Measurements from ENCODE around the gene MBTPS1.

Gene MBTPS1

DNA sequence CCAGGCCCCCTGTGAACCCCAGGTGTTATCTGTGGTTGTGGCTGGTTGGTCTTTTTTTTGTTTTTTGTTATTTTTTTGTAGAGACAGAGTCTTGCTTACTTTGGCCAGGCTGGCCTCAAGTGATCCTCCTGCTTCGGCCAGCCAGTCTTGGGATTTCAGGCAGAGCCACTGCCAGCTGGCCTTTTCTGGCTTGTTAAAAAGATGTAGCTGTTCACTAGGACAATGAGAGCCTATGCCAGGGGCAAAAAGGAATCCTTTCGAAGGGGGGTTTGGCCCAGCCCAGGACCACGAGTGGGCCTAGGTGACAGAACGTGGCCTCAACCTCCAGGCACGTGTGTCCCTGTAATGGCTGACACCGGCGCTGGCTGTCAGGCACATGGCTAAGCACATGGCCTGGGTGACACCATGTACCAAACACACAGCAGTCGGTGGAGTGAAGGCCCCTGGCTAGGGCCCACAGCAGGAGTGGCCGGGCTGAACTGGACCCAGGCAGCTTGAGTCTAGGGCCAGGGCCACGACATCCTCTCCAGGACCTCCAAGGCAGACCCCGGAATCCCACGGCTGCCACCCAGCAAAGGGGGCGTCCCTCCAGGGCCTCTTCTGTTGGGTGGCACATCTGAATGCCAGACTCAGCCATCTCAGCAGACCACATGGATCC is 67.2 kb downstream of the MBTPS1 start:
- DNase-seq: no peak

DNA sequence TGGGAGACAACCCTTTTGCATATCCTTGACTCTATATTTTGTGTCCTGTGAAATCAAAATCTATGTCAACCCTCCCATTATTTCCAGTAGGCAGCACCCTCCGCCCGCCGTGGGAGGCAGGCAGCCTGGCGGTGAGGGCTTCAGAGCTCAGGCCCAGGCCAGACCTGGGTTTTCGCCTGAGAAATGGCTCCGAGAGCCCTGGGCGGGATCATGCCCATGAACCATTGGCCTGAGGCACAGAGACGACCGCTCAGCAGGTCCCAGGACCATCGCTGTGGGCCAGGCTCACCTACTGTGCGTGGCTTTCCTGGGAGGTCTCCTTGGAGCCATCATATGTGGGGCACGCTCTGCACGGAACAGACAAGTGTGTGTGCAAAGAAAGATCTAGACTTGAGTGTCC is 67.9 kb downstream of the MBTPS1 start:
- no peak for DNase-seq

GRCh38 chr16:84048270-84048669 is 68.5 kb downstream of the MBTPS1 start:
- no peak for DNase-seq

DNA sequence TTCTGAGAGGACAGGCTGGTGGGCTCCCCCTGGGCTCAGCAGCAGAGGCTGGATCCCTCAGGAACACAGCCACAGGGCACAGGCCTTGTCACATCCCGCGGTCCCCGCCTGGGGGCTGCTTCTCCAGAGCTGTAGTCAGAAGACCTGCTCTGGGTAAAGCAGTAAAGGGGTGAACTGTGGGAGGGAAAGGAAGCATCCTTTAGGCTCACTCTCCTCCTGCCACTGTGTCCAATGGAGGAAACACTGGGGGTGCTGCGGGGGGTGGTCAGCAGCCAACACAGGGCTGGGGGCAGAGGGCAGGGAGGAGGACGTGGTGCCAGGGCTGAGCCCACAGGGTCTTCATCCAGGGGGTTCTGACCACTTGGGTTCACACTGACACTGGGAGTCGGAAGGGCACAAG is 69.1 kb downstream of the MBTPS1 start:
- no peak for DNase-seq

- no peak for DNase-seq
Measured at GRCh38 chr16:84047206-84047605, 69.5 kb downstream of the MBTPS1 start.

GRCh38 chr16:84045818-84046470 is 70.8 kb downstream of the MBTPS1 start:
- DNase-seq: no peak

DNA sequence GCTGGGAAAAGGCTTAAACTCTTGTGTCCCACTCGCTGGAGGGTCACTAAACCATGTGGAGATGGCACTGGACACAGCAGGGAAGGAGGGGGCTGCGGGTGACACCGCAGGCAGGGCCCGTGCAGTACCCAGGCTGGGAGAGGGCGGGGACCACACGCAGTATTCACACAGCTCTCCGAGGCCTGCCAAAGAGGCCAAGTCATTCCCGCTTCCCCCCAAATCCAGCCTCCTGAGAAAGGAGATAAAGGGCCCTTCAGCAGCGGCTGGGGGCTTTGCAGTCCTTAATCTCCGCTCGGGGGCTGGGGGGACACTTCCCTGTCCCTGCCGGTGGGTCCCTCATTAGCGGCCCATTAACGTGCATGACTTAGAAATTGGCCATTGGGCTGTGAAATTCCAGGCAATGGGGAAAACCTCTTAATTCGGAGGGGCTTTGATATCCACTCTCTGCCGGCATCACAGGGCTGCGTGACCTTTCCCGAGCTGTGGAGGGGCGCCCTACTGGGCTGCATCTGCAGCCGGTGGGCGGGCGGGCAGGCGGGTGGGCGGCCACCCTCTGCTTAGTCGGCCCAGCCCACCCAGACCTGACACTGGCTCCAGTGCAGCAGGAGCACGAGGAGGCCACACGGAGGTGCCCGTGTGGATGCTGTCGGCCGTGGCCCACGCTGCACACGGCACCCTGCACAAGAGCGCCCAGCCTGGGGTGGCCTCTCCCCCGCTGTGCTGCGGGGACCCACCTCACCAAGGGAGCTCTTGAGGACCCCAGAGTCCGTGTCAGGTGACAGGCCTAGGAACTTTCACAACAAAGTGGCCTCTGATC is 71.5 kb downstream of the MBTPS1 start:
- no peak for DNase-seq

- no peak for DNase-seq
Measured at GRCh38 chr16:84044118-84044488, 72.6 kb downstream of the MBTPS1 start.

DNA sequence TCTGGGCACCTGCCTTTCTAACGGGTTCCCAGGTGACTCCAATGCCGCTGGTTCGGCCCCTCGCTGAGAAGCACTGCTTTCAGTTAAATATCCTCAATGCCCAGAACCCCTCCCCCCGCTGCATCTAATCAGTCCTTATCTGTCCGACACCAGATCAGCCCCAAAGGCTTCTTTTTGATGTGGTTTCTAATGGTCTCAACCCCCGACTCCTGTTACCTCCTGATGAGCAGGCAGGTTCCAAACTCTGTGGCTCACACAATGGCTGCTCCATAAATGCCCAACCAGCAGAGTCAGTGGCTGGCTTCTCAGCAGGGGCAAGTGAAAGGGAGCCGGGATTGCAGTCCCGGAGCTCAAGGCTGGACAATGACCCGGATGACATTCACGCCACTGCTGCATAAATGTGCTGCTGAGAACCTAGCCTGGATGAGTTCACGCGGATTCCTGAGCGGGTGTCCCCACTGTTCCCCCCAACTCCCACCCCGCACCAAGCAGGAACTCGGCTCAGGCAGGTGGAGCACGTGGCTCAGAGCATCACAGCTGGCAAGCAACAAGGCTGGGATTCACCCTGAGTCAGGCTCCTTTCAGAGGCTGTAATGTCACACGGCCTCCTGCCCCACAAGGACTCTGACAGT is 73.1 kb downstream of the MBTPS1 start:
- DNase-seq: no peak

GRCh38 chr16:84042879-84043485 is 73.8 kb downstream of the MBTPS1 start:
- no peak for DNase-seq

DNA sequence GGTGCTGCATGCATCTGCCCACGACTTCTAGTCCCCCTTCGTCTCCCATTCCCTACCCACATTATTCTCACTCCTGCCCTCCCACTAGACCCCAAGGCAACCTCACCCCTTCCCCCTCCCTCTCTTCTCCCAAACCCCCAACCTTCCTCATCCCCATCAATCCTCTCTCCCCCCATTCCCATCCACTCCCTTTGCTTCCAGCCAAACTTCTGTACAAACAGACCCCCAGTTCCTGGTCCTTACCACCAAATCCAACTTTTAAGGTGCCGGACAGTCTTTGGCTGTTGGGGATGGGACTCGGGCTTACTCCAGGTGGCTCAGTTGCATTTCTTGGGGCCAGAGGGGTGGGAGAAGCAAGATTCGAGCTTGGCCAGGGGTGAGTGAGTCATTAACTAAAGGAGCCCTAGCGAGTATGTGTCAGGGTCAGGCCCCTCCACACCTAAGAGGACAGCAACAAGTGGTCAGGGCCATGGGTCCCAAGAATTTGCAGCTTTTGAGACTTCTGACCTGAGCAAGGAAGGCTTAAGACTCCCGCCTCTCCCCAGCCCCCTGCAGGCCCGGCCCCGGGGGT is 74.3 kb downstream of the MBTPS1 start, which contains the start of gene SLC38A8:
TSS of gene SLC38A8 (minus strand) at position 488 of the 571 bp plus-strand sequence. CDS start 638 bp downstream, outside the sequence.
- DNase-seq: no peak

DNA sequence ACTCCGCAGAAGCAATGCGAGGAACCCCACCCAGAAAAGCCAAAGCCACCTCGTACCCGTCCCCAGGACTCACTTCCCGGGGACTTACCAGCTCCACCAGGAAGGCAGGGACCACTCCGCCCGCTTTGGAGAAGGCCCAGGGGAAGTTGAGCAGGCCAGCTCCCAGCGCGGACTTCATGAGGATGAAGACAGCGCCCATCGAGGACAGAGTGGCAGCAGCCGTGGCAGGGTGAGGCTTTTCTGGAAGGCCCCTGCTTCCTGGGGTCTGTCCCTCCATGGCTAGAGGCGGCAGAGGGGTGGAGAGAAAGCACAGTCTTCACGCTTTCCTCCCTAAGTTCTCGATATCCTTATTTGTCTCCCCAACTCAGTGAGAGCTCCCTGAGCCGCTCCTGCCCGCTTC is 74.9 kb downstream of the MBTPS1 start:
- DNase-seq: no peak

DNA sequence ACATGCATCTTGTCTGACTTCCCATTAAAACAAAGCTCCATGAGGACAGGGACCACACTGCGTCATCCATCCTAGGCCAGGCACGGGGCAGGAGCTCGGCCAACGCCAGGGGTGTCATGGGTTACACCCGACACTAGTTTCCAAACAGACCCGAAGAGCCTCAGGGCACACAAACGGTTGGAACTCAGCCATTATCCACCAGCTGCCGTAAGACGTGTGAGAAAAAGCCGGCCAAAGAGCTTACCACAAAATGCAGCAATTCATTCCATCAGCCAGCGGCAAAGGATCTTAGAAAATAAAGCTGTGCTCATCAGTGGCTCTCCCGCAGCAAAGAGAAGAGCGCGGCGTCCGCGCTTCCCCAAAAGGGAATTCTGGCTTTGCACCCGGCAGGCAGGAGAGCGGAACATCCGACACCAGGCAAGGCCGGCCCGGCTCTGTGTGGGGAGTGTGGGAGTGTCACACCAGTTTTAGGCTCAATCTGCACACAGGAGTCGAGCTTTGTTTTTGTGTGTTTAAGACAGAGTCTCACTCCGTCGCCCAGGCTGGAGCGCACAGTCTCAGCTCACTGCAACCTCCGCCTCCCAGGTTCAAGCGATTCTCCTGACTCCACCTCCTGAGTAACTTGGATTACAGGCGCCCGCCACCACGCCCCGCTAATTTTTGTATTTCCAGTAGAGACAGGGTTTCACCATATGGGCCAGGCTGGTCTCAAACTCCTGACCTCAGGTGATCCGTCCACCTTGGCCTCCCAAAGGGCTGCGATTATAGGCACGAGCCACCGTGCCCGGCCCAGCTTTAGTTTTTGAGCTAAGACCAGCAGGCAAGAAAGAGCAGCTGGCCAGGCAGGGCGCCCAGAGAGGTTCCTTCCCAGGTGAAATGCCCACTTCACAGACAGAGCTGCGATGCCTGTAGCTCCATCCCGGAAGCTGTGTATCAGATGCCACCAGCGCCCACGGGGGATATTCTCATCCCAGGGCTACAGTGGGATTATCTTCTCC is 75.6 kb downstream of the MBTPS1 start:
- DNase-seq: no peak

DNA sequence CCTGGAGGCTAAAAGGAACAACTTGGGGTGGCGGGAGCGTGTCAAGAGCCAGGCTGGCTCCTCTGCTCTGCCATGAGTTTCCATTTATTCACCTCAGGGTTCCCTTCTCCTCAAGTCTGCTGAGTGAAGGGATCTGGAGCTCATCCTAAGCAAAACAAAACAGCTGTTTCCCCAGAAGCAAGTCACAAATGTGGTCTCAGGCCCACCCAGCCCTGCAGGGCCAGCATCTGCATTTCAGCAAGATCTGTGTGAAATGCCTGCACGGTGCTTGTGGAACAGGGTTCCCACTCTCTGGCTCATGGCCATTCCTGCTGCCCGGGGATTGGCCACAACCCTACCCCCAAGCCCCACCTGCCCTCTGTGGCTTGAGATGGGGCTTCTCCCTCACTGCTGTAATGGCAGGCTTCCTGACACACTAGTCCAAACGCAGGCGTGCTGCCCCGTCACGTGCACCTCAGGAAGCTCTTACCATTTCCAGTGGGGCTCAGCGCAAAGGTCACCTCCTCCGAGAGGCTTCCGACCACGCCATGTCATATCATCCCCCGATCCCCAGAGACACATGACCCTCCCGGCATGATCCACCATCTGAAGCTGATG is 76.4 kb downstream of the MBTPS1 start:
- no peak for DNase-seq

- no peak for DNase-seq
Measured at GRCh38 chr16:84039696-84040095, 77.0 kb downstream of the MBTPS1 start.

DNA sequence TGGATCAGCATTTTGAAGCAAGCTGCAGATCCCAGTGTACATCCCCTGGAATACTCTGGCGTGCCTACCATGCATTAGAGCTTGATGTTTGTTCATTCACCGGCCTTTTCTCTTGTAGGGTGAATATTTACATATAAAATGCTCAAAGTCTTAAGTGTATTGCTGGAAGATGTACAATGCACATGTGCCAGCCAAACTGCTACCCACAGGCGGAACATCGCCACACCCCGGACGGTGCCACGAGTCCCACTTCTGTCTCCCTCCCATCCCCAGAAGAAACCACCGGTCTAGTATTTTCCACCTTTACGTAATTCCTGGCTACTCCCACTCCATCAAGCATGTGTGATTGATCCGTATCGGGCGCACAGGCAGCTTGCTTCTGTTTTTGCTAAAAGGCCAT is 78.3 kb downstream of the MBTPS1 start:
- DNase-seq: no peak

GRCh38 chr16:84036982-84037425 is 79.7 kb downstream of the MBTPS1 start:
- DNase-seq: no peak

- DNase-seq: no peak
Measured at GRCh38 chr16:84036131-84036530, 80.6 kb downstream of the MBTPS1 start.

- no peak for DNase-seq
Measured at GRCh38 chr16:84034516-84034915, 82.2 kb downstream of the MBTPS1 start.

- DNase-seq: no peak
Measured at GRCh38 chr16:84033251-84034195, 83.2 kb downstream of the MBTPS1 start.
